ENCODE data around the gene TEX30.
"Not testable (repeated sequence)": the region's sequence is repeated elsewhere in the genome, so short reads cannot be mapped to it uniquely, and the experiment has no call there.

TEX30 gene

GRCh38 chr13:102793611-102794355, 20.2 kb upstream of the TEX30 start:
- Mint-ChIP-seq H3K36me3 (ENCODE audit: low read depth) (peaks cover 17% of the 10 kb centered on the region), H3K4me3 (no peak overlapping the region), H3K27ac (no peak overlapping the region), H3K9me3 (no peaks in the 10 kb centered on the region), H3K4me1 (peaks cover 7% of the 10 kb centered on the region), H3K27me3 (peaks cover 9% of the 10 kb centered on the region)
- ATAC-seq, result no peak
- no peak for DNase-seq

- Mint-ChIP-seq H3K4me1 (peaks cover 2% of the 10 kb centered on the region), H3K9me3 (no peaks in the 10 kb centered on the region), H3K4me3 (no peak overlapping the region), H3K36me3 (ENCODE audit: low read depth) (peaks cover 20% of the 10 kb centered on the region), H3K27me3 (peaks cover 4% of the 10 kb centered on the region), H3K27ac (no peak overlapping the region)
- ATAC-seq, result no peak
- DNase-seq, result no peak
Measured at GRCh38 chr13:102792396-102792795, 18.8 kb upstream of the TEX30 start.

- Mint-ChIP-seq H3K4me1 (peaks cover 4% of the 10 kb centered on the region), H3K27ac (no peak overlapping the region), H3K36me3 (ENCODE audit: low read depth) (peaks cover 19% of the 10 kb centered on the region), H3K4me3 (no peak overlapping the region), H3K9me3 (no peaks in the 10 kb centered on the region), H3K27me3 (no peaks in the 10 kb centered on the region)
- ATAC-seq (no peak), DNase-seq (no peak)
Measured at GRCh38 chr13:102788683-102789082, 15.1 kb upstream of the TEX30 start.

GRCh38 chr13:102784483-102784882, 10.9 kb upstream of the TEX30 start:
- Mint-ChIP-seq H3K4me3 (no peak overlapping the region), H3K4me1 (peaks cover 22% of the 10 kb centered on the region), H3K27ac (no peak overlapping the region), H3K36me3 (ENCODE audit: low read depth) (peaks cover 33% of the 10 kb centered on the region), H3K27me3 (no peaks in the 10 kb centered on the region), H3K9me3 (peaks cover 5% of the 10 kb centered on the region)
- ATAC-seq (no peak), DNase-seq (no peak)

- no peaks in the 10 kb centered on the region for H3K27me3 Mint-ChIP-seq
- H3K36me3 Mint-ChIP-seq (ENCODE audit: low read depth), result peaks cover 21% of the 10 kb centered on the region
- peaks cover 5% of the 10 kb centered on the region for H3K9me3 Mint-ChIP-seq
- H3K4me1 Mint-ChIP-seq, result peaks cover 36% of the 10 kb centered on the region
- no peak overlapping the region for H3K27ac Mint-ChIP-seq
- H3K4me3 Mint-ChIP-seq, result no peak overlapping the region
- DNase-seq (no peak), ATAC-seq (no peak)
Measured at GRCh38 chr13:102781591-102781990, 8.0 kb upstream of the TEX30 start.

- peaks cover 35% of the 10 kb centered on the region for H3K4me1 Mint-ChIP-seq
- H3K36me3 Mint-ChIP-seq (ENCODE audit: low read depth), result peaks cover 21% of the 10 kb centered on the region
- not testable (repeated sequence) for DNase-seq, H3K4me3 Mint-ChIP-seq, H3K27me3 Mint-ChIP-seq, ATAC-seq, H3K9me3 Mint-ChIP-seq
- peak overlapping the region; percentile 97 for H3K27ac Mint-ChIP-seq
Measured at GRCh38 chr13:102780656-102781055, 7.1 kb upstream of the TEX30 start.

GRCh38 chr13:102779436-102780159, 6.0 kb upstream of the TEX30 start:
- H3K27me3 Mint-ChIP-seq, result no peaks in the 10 kb centered on the region
- peaks cover 5% of the 10 kb centered on the region for H3K9me3 Mint-ChIP-seq
- ATAC-seq (peak; percentile 96), DNase-seq (peak; percentile 31)
- peaks cover 38% of the 10 kb centered on the region for H3K4me1 Mint-ChIP-seq
- H3K27ac Mint-ChIP-seq, result peak overlapping the region; percentile 97
- peaks cover 21% of the 10 kb centered on the region for H3K36me3 Mint-ChIP-seq (ENCODE audit: low read depth)
- peak overlapping the region; percentile 66 for H3K4me3 Mint-ChIP-seq

- no peak overlapping the region for H3K4me3 Mint-ChIP-seq
- peaks cover 50% of the 10 kb centered on the region for H3K4me1 Mint-ChIP-seq
- H3K36me3 Mint-ChIP-seq (ENCODE audit: low read depth), result peaks cover 22% of the 10 kb centered on the region
- H3K27me3 Mint-ChIP-seq, result no peaks in the 10 kb centered on the region
- peaks cover 5% of the 10 kb centered on the region for H3K9me3 Mint-ChIP-seq
- H3K27ac Mint-ChIP-seq, result no peak overlapping the region
- ATAC-seq (no peak), DNase-seq (no peak)
Measured at GRCh38 chr13:102777736-102778135, 4.2 kb upstream of the TEX30 start.

- H3K27ac Mint-ChIP-seq, result peak overlapping the region; percentile 38
- ATAC-seq (no peak), DNase-seq (no peak)
- peaks cover 15% of the 10 kb centered on the region for H3K36me3 Mint-ChIP-seq (ENCODE audit: low read depth)
- H3K27me3 Mint-ChIP-seq, result no peaks in the 10 kb centered on the region
- H3K9me3 Mint-ChIP-seq, result peaks cover 4% of the 10 kb centered on the region
- no peak overlapping the region for H3K4me3 Mint-ChIP-seq
- H3K4me1 Mint-ChIP-seq, result peaks cover 62% of the 10 kb centered on the region
Measured at GRCh38 chr13:102776271-102776670, 2.7 kb upstream of the TEX30 start.

- Mint-ChIP-seq H3K4me1 (peaks cover 60% of the 10 kb centered on the region), H3K36me3 (ENCODE audit: low read depth) (peaks cover 9% of the 10 kb centered on the region), H3K9me3 (no peaks in the 10 kb centered on the region), H3K27me3 (no peaks in the 10 kb centered on the region), H3K27ac (peak overlapping the region; percentile 98), H3K4me3 (peak overlapping the region; percentile 89)
- DNase-seq, result no peak
- ATAC-seq, result no peak
Measured at GRCh38 chr13:102774591-102775520, 1.3 kb upstream of the TEX30 start.

GRCh38 chr13:102774214-102774568, 605 bp upstream of the TEX30 start:
- Mint-ChIP-seq H3K9me3 (no peaks in the 10 kb centered on the region), H3K4me1 (peaks cover 58% of the 10 kb centered on the region)

GRCh38 chr13:102772042-102772425, 1.6 kb downstream of the TEX30 start:
- H3K4me1 Mint-ChIP-seq, result peaks cover 46% of the 10 kb centered on the region
- no peak overlapping the region for H3K27ac Mint-ChIP-seq
- DNase-seq (no peak), ATAC-seq (no peak)
- H3K27me3 Mint-ChIP-seq, result no peaks in the 10 kb centered on the region
- no peaks in the 10 kb centered on the region for H3K9me3 Mint-ChIP-seq
- peak overlapping the region; percentile 89 for H3K4me3 Mint-ChIP-seq
- peaks cover 17% of the 10 kb centered on the region for H3K36me3 Mint-ChIP-seq (ENCODE audit: low read depth)

More at GRCh38 chr13:102774214-102774568, 605 bp upstream of the TEX30 start:
- Mint-ChIP-seq H3K27me3 (no peaks in the 10 kb centered on the region), H3K27ac (peak overlapping the region; percentile 98), H3K36me3 (ENCODE audit: low read depth) (peaks cover 9% of the 10 kb centered on the region), H3K4me3 (peak overlapping the region; percentile 89)
- DNase-seq, result no peak
- no peak for ATAC-seq

- peaks cover 17% of the 10 kb centered on the region for H3K36me3 Mint-ChIP-seq (ENCODE audit: low read depth)
- no peak overlapping the region for H3K27ac Mint-ChIP-seq
- H3K4me3 Mint-ChIP-seq, result peak overlapping the region; percentile 89
- H3K9me3 Mint-ChIP-seq, result no peaks in the 10 kb centered on the region
- H3K4me1 Mint-ChIP-seq, result peaks cover 46% of the 10 kb centered on the region
- ATAC-seq (no peak), DNase-seq (no peak)
- H3K27me3 Mint-ChIP-seq, result no peaks in the 10 kb centered on the region
Measured at GRCh38 chr13:102771298-102772041, 2.1 kb downstream of the TEX30 start.

- H3K9me3 Mint-ChIP-seq, result no peaks in the 10 kb centered on the region
- ATAC-seq (no peak), DNase-seq (no peak)
- no peak overlapping the region for H3K27ac Mint-ChIP-seq
- no peaks in the 10 kb centered on the region for H3K27me3 Mint-ChIP-seq
- H3K36me3 Mint-ChIP-seq (ENCODE audit: low read depth), result peaks cover 17% of the 10 kb centered on the region
- H3K4me1 Mint-ChIP-seq, result peaks cover 46% of the 10 kb centered on the region
- no peak overlapping the region for H3K4me3 Mint-ChIP-seq
Measured at GRCh38 chr13:102770435-102770834, 3.2 kb downstream of the TEX30 start.
